Chondrocyte (in vitro differentiated cells): ENCODE data around the gene GPS1. TPM values are rescaled to one million over a fixed set of nuclear protein-coding genes. Genes with fewer than 3 reads are reported as not detected.
A peak's percentile ranks its signal among the peaks of the same experiment; 100 is the strongest.

Experiments
- DNase-seq: peaks from one replicate; pipeline ENCODE4 v3.0.0; 2021; ENCODE audit warnings: mixed read lengths, low spot score
- H3K27ac Mint-ChIP-seq: one replicate; pipeline ENCODE4 v1.8.0; 2021; ENCODE audit warnings: mild to moderate bottlenecking, moderate library complexity, mixed read lengths; ENCODE audit not compliant: unreplicated experiment
- H3K27me3 Mint-ChIP-seq: 2 replicates; pipeline ENCODE4 v1.8.0; 2021; ENCODE audit warnings: low read depth, mixed read lengths
- H3K36me3 Mint-ChIP-seq: 2 replicates; pipeline ENCODE4 v1.8.0; 2021; ENCODE audit warnings: low read depth, mixed read lengths
- H3K4me1 Mint-ChIP-seq: 2 replicates; pipeline ENCODE4 v1.8.0; 2021; ENCODE audit warnings: low read depth, mild to moderate bottlenecking, mixed read lengths
- H3K4me3 Mint-ChIP-seq: one replicate; pipeline ENCODE4 v1.8.0; 2021; ENCODE audit warnings: mild to moderate bottlenecking, moderate library complexity, mixed read lengths; ENCODE audit not compliant: unreplicated experiment
- H3K9me3 Mint-ChIP-seq: 2 replicates; pipeline ENCODE4 v1.8.0; 2021; ENCODE audit warnings: low read depth, mixed read lengths
- CTCF ChIP-seq: fragments of 200-600 bp; sonication (generic); IDR thresholded peaks from 2 replicates; pipeline ENCODE4 v1.5.0; 2021; ENCODE audit warnings: antibody characterized with exemption, mild to moderate bottlenecking, moderate library complexity
- total RNA-seq: library from RNA; stranded (reverse); gene quantifications from 3 replicates; pipeline ENCODE4 v1.2.1, GENCODE V29; 2021

Gene GPS1
- total RNA-seq, 1 donor from 2014 or later = 82.8 TPM

DNA sequence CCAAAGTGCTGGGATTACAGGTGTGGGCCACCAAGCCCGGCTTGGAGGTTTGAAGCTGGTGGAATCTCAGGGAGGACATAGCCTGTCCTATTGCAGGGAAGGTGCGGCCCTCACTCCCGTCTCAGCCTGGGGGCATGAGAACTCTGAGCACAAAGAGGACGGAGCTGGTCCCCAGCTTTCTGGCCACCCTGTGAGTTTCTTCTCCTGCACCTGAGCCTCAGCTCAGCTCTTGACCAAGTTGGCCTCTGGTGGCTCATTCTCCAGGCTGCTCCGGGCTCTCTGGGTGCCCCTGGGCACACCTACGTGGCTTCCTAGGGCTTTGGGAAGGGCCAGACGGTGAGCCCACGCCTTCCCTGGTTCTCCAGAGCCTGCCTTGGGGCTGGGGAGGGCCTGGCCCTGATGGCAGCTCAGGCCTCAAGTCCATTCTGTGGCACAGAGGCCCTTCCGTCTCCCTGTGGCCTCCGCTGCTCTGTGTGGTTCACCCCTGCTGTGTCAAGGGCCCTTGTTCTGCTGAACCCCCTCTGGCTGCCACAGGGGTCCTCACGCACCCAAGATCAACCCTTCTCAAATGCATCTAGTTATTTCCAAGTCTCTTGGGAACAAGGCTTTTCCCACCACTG is 53.2 kb downstream of the GPS1 start:
- no peaks in the 10 kb centered on the region for H3K27me3 Mint-ChIP-seq
- no peak for DNase-seq
- H3K9me3 Mint-ChIP-seq = no peaks in the 10 kb centered on the region
- H3K36me3 Mint-ChIP-seq = no peaks in the 10 kb centered on the region
- no peak overlapping the region for H3K4me3 Mint-ChIP-seq
- no peak overlapping the region for H3K27ac Mint-ChIP-seq
- no peak for TF ChIP-seq CTCF
- peaks cover 22% of the 10 kb centered on the region for H3K4me1 Mint-ChIP-seq

DNA sequence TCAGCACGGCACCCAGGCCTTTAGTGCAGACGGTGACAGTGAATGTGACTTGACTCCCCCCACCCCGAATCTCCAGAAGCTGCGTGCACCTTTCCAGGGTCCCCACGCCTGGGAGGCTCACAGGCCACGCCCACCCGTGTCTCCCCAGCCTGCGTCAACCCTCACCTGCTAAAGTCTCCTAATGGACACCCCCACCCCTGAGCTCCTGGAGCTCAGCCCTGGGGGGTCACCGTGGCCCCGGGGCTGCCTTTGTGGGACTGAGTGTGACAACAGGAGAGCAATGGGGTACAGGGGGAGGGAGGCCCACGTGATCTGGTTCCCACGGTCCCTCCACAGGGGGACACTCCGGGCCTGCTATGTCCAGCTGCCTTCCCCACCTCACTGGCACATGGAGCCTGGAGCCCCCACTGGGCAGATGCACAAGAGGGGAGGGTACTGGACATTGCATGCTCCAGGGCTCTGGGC is 53.8 kb downstream of the GPS1 start:
- Mint-ChIP-seq H3K4me3 (no peak overlapping the region), H3K9me3 (no peaks in the 10 kb centered on the region), H3K36me3 (no peaks in the 10 kb centered on the region), H3K27me3 (no peaks in the 10 kb centered on the region), H3K4me1 (peaks cover 20% of the 10 kb centered on the region), H3K27ac (no peak overlapping the region)
- DNase-seq = no peak
- TF ChIP-seq CTCF = no peak

- Mint-ChIP-seq H3K9me3 (no peaks in the 10 kb centered on the region), H3K27ac (peak overlapping the region; percentile 32), H3K4me1 (peaks cover 20% of the 10 kb centered on the region), H3K36me3 (no peaks in the 10 kb centered on the region), H3K27me3 (no peaks in the 10 kb centered on the region), H3K4me3 (no peak overlapping the region)
- DNase-seq = no peak
- peak; percentile 67 for TF ChIP-seq CTCF
Measured at GRCh38 chr17:82105882-82106687, 54.4 kb downstream of the GPS1 start.

DNA sequence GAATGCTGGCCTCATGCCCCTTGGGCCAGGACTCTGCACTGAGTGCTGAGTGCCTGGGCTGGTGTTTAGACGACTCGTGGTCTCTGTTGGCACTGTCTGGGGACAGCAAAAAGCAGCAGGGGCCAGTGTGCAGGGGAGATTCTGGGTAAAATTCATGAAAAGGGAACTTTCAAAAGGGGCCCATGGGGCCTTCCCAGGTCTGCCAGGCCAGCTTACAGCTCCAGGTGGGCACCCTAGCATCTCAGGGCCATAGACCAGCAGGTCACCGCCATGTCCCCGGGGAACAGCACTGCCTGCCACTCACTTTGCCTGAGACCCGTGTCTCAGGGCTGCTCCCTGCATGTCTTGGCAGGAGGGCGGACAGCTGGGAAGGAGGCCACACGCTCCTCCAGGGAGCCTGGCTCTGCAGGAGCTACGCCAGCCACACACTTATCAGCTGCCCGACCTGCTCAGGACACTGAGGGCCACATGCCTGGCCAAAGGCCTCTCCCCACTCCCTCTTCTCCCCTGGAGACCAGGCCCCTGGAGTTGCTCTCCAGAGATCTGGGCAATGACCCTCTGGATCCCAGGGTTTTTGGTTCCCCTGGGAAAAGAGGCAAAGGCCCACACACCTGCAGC is 55.1 kb downstream of the GPS1 start:
- Mint-ChIP-seq H3K4me1 (peaks cover 20% of the 10 kb centered on the region), H3K36me3 (no peaks in the 10 kb centered on the region), H3K4me3 (no peak overlapping the region), H3K27me3 (no peaks in the 10 kb centered on the region), H3K27ac (peak overlapping the region; percentile 32), H3K9me3 (no peaks in the 10 kb centered on the region)
- TF ChIP-seq CTCF = no peak
- no peak for DNase-seq

Other genes starting within 250 kb of the GPS1 start
- gene GCGR, start 247.7 kb upstream of the GPS1 start, total RNA-seq = not detected in 3 replicates
- gene MCRIP1, start 218.6 kb upstream of the GPS1 start, total RNA-seq = 122 to 133 TPM (median 131 TPM) in 3 replicates
- gene PPP1R27, start 216.8 kb upstream of the GPS1 start, total RNA-seq = not detected in 3 replicates
- 958 to 1,257 TPM (median 1,012 TPM) in 3 replicates for gene P4HB, start 191.4 kb upstream of the GPS1 start, total RNA-seq
- 452 to 481 TPM (median 476 TPM) in 3 replicates for gene ARHGDIA, start 180.6 kb upstream of the GPS1 start, total RNA-seq
- gene ALYREF, start 160.3 kb upstream of the GPS1 start, total RNA-seq = 56.0 to 73.7 TPM (median 59.8 TPM) in 3 replicates
- gene ANAPC11, start 160.2 kb upstream of the GPS1 start, total RNA-seq = 120 to 132 TPM (median 122 TPM) in 3 replicates
- 0.48 to 1.3 TPM (median 1.3 TPM) in 3 replicates for gene NPB, start 149.7 kb upstream of the GPS1 start, total RNA-seq
- gene PCYT2, start 140.5 kb upstream of the GPS1 start, total RNA-seq = 28.5 to 32.5 TPM (median 28.8 TPM) in 3 replicates
- gene SIRT7, start 133.7 kb upstream of the GPS1 start, total RNA-seq = 14.5 to 16.0 TPM (median 15.8 TPM) in 3 replicates
- 28.3 to 38.1 TPM (median 37.8 TPM) in 3 replicates for gene MAFG, start 124.2 kb upstream of the GPS1 start, total RNA-seq
- 154 to 235 TPM (median 224 TPM) in 3 replicates for gene PYCR1, start 114.6 kb upstream of the GPS1 start, total RNA-seq
- not detected in 3 replicates for gene MYADML2, start 104.7 kb upstream of the GPS1 start, total RNA-seq
- 0.29 TPM in 1 of 3 replicates, not detected in the others for gene NOTUM, start 90.7 kb upstream of the GPS1 start, total RNA-seq
- gene ASPSCR1, start 74.3 kb upstream of the GPS1 start, total RNA-seq = 30.4 to 36.9 TPM (median 36.1 TPM) in 3 replicates
- 18.1 to 25.1 TPM (median 19.2 TPM) in 3 replicates for gene CENPX, start 29.0 kb upstream of the GPS1 start, total RNA-seq
- 7.9 to 12.8 TPM (median 8.2 TPM) in 3 replicates for gene LRRC45, start 28.6 kb upstream of the GPS1 start, total RNA-seq
- gene RAC3, start 20.2 kb upstream of the GPS1 start, total RNA-seq = 14.9 to 32.7 TPM (median 32.3 TPM) in 3 replicates
- 52.8 to 59.8 TPM (median 58.2 TPM) in 3 replicates for gene DCXR, start 14.2 kb upstream of the GPS1 start, total RNA-seq
- gene RFNG, start 87 bp upstream of the GPS1 start, total RNA-seq = 29.7 to 47.4 TPM (median 45.2 TPM) in 3 replicates
- gene DUS1L, start 13.9 kb downstream of the GPS1 start, total RNA-seq = 64.0 to 78.4 TPM (median 68.4 TPM) in 3 replicates
- 132 to 145 TPM (median 141 TPM) in 3 replicates for gene FASN, start 46.3 kb downstream of the GPS1 start, total RNA-seq
- gene CCDC57, start 160.9 kb downstream of the GPS1 start, total RNA-seq = 23.5 to 39.8 TPM (median 24.1 TPM) in 3 replicates
- 53.3 to 206 TPM (median 189 TPM) in 3 replicates for gene SLC16A3, start 177.1 kb downstream of the GPS1 start, total RNA-seq
- gene CSNK1D, start 221.8 kb downstream of the GPS1 start, total RNA-seq = 93.0 to 94.5 TPM (median 93.9 TPM) in 3 replicates